Peyer's patch (tissue), 4 donors: ENCODE measurements around the gene RGS17.

Experiments used
- POLR2A ChIP-seq, 2 donors: fragments of 450-650 bp; IDR thresholded peaks; one replicate each; pipeline ENCODE4 v1.5.1; 2017; ENCODE audit warnings: antibody characterized with exemption in 2 of 2, mild to moderate bottlenecking in 2 of 2, moderate library complexity in 2 of 2
- TF ChIP-seq, protein P1 (sequence below), 6 experiments: fragments of 450-650 bp in 4 of 6; fragments of 200-600 bp in 2 of 6; sonication (generic) in 1 of 6; IDR thresholded peaks; one replicate each; pipeline ENCODE4 v1.5.1; 2017 to 2019; ENCODE audit warnings: antibody characterized with exemption in 6 of 6, mild to moderate bottlenecking in 3 of 6, moderate library complexity in 1 of 6

DNA sequence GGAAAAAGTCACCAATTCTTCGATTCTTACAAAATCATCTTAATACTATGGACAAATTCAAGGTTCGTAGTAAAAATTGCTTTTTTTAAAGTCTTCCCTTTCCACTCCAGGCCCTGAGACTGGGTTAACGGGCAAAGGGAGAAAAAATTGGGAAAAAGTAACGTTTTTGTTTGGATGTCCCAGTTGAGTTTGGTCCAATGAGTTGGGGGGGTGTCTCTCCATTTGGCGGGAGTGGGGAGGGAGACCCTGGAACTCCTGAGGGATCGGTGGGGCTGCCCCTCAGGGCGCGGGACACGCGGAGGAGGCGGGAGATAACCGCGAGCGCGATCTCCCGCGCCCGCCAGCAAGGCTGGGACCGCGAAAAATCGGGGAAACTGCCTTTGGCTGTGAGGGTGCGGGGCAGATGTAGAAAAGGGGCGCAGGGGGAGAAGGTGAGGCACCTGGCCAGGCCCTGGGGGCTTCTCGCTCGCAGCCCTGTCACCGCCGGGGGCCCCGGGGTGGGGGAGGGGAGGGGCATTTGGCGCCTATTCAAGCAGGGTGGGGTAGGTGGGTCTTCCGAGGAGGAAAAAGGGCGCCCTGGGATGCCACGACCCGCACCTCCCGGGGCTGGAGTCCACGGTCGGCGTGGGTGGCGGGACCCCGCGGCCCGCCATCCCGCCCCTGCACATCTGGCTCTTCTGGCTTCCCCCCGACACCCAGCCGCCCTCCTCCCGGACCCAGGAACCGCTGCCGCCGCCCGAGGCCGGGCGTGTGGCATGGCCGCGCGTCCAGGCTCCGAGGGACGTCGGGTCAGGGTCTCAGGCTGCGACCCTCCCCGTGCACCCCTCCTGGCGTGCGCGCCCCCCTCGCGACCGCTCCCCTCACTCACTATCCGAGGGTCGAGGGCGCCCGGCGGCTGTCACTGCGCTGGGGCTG, 148.8 kb downstream of the RGS17 start:
- no peak for TF ChIP-seq POLR2A (IDR thresholded peaks at IDR 0.05)
- TF ChIP-seq, protein P1, sequence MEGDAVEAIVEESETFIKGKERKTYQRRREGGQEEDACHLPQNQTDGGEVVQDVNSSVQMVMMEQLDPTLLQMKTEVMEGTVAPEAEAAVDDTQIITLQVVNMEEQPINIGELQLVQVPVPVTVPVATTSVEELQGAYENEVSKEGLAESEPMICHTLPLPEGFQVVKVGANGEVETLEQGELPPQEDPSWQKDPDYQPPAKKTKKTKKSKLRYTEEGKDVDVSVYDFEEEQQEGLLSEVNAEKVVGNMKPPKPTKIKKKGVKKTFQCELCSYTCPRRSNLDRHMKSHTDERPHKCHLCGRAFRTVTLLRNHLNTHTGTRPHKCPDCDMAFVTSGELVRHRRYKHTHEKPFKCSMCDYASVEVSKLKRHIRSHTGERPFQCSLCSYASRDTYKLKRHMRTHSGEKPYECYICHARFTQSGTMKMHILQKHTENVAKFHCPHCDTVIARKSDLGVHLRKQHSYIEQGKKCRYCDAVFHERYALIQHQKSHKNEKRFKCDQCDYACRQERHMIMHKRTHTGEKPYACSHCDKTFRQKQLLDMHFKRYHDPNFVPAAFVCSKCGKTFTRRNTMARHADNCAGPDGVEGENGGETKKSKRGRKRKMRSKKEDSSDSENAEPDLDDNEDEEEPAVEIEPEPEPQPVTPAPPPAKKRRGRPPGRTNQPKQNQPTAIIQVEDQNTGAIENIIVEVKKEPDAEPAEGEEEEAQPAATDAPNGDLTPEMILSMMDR (IDR thresholded peaks at IDR 0.05): no peak
